ENCODE data around the gene HPS5.

The HPS5 gene

GRCh38 chr11:18313965-18314763 is 7.8 kb downstream of the HPS5 start:
- TF ChIP-seq CTCF (conservative IDR thresholded peaks at IDR 0.05; ENCODE audit: control insufficient read depth, insufficient read depth, low read depth, low read length) = no peak
- peak; percentile 51 for DNase-seq (ENCODE audit: low read depth)
- H3K4me3 ChIP-seq (ENCODE audit: control insufficient read depth, low read depth, low read length) = no peak overlapping the region

- TF ChIP-seq CTCF (conservative IDR thresholded peaks at IDR 0.05; ENCODE audit: control insufficient read depth, insufficient read depth, low read depth, low read length) = no peak
- DNase-seq (ENCODE audit: low read depth) = peak; percentile 30
- H3K4me3 ChIP-seq (ENCODE audit: control insufficient read depth, low read depth, low read length) = no peak overlapping the region
These were observed 9.1 kb downstream of the HPS5 start for GRCh38 chr11:18312663-18313420.

- H3K4me3 ChIP-seq (ENCODE audit: control insufficient read depth, low read depth, low read length) = no peak overlapping the region
These were observed 9.9 kb downstream of the HPS5 start for GRCh38 chr11:18312012-18312411.

GRCh38 chr11:18310800-18311340 is 11.1 kb downstream of the HPS5 start:
- no peak overlapping the region for H3K4me3 ChIP-seq (ENCODE audit: control insufficient read depth, low read depth, low read length)
- TF ChIP-seq CTCF (conservative IDR thresholded peaks at IDR 0.05; ENCODE audit: control insufficient read depth, insufficient read depth, low read depth, low read length) = no peak
- peak; percentile 53 for DNase-seq (ENCODE audit: low read depth)

More at GRCh38 chr11:18312012-18312411, 9.9 kb downstream of the HPS5 start:
- peak; percentile 59 for DNase-seq (ENCODE audit: low read depth)
- no peak for TF ChIP-seq CTCF (conservative IDR thresholded peaks at IDR 0.05; ENCODE audit: control insufficient read depth, insufficient read depth, low read depth, low read length)

- no peak for TF ChIP-seq CTCF (conservative IDR thresholded peaks at IDR 0.05; ENCODE audit: control insufficient read depth, insufficient read depth, low read depth, low read length)
- no peak for DNase-seq (ENCODE audit: low read depth)
These were observed 12.2 kb downstream of the HPS5 start for GRCh38 chr11:18309691-18310090.

GRCh38 chr11:18308242-18308641 is 13.7 kb downstream of the HPS5 start:
- no peak overlapping the region for H3K4me3 ChIP-seq (ENCODE audit: control insufficient read depth, low read depth, low read length)
- no peak for DNase-seq (ENCODE audit: low read depth)
- no peak for TF ChIP-seq CTCF (conservative IDR thresholded peaks at IDR 0.05; ENCODE audit: control insufficient read depth, insufficient read depth, low read depth, low read length)

More at GRCh38 chr11:18309691-18310090, 12.2 kb downstream of the HPS5 start:
- no peak overlapping the region for H3K4me3 ChIP-seq (ENCODE audit: control insufficient read depth, low read depth, low read length)

All from fibroblast of mammary gland (primary cell).